HCT116 (cell line): ENCODE measurements around the gene TIMM13. TPM values are rescaled to one million over a fixed set of nuclear protein-coding genes. Genes with fewer than 3 reads are reported as not detected.

ENCODE experiments used
- ATAC-seq: fragments of 200-7000 bp; cut with Tn5 transposase; 2 replicates; pipeline ENCODE4 v1.9.1; 2020; ENCODE audit warnings: mild to moderate bottlenecking, moderate library complexity
- BruUV-seq: library from RNA; stranded (reverse); fragments of 400-500 nt; replicated peaks from 2 replicates; lab custom pipeline; 2021; lab: Mats Ljungman, UMichigan
- CTCF ChIA-PET: fragments of 300-600 bp; sonication (Branson Sonifier 250); formaldehyde crosslinking; loops from one replicate; lab custom pipeline; 2021; ENCODE audit warnings: antibody characterized with exemption; lab: Charles Lee
- POLR2A ChIA-PET: fragments of 300-600, 350-600 bp; sonication (Branson Sonifier 250); formaldehyde crosslinking; loops from one replicate; lab custom pipeline; 2021; ENCODE audit warnings: antibody characterized with exemption; lab: Charles Lee
- RAD21 ChIA-PET, 2 experiments: fragments of 300-600 bp; sonication (Branson Sonifier 250); formaldehyde crosslinking; loops; one replicate each; lab custom pipeline; 2023; ENCODE audit warnings: low total read pairs in 2 of 2; ENCODE audit not compliant: uncharacterized antibody in 2 of 2, unreplicated experiment in 2 of 2, low non-redundant PET in 1 of 2; lab: Charles Lee
- DNase-seq: peaks from one replicate; pipeline ENCODE4 v3.0.0-alpha.2; 2010; ENCODE audit warnings: low read depth, low spot score
- H2AFZ ChIP-seq: fragments of 200-600 bp; shearing (Covaris generic), sonication (generic); 2 replicates; pipeline ENCODE4 v1.6.1; 2017; ENCODE audit warnings: low read depth, mixed run types, mixed read lengths, antibody characterized with exemption, low read length; ENCODE audit not compliant: poor library complexity, severe bottlenecking
- H3K27ac ChIP-seq: 2 replicates; pipeline ENCODE4 v1.5.1; 2012; ENCODE audit warnings: low read depth, low read length
- H3K27me3 ChIP-seq: fragments of 200-600 bp; sonication (generic); 2 replicates; pipeline ENCODE4 v1.6.1; 2016; ENCODE audit warnings: mixed run types, low read length, mixed read lengths; ENCODE audit not compliant: insufficient read depth
- H3K36me3 ChIP-seq, 2 experiments: fragments of 200-500 bp in 1 of 2; fragments of 200-600 bp in 1 of 2; sonication (Bioruptor generic) in 1 of 2; sonication (generic) in 1 of 2; 2 replicates each; pipeline versions ENCODE4 v1.5.1 to v1.6.1; 2014 to 2016; ENCODE audit warnings: low read length in 2 of 2, inconsistent platforms in 1 of 2, mixed read lengths in 1 of 2, mixed run types in 1 of 2; ENCODE audit not compliant: insufficient read depth in 2 of 2, control insufficient read depth in 1 of 2
- H3K4me1 ChIP-seq, 2 experiments: fragments of 200-600 bp in 1 of 2; sonication (generic) in 1 of 2; 2 replicates each; pipeline versions ENCODE4 v1.5.1 to v1.6.1; 2012 to 2017; ENCODE audit warnings: low read length in 2 of 2, inconsistent platforms in 1 of 2, mild to moderate bottlenecking in 1 of 2, mixed read lengths in 1 of 2, mixed run types in 1 of 2, moderate library complexity in 1 of 2; ENCODE audit not compliant: insufficient read depth in 2 of 2, control insufficient read depth in 1 of 2
- H3K4me2 ChIP-seq: fragments of 200-600 bp; sonication (generic); 2 replicates; pipeline ENCODE4 v1.6.1; 2017; ENCODE audit warnings: mixed run types, low read length, mixed read lengths
- H3K4me3 ChIP-seq, 2 experiments: fragments of 200-600 bp in 1 of 2; sonication (generic) in 1 of 2; replicated peaks in 1 of 2; 2 replicates each; pipeline ENCODE4 v1.5.1; 2011 to 2016; ENCODE audit warnings: low read length in 2 of 2, control low read depth in 1 of 2, low read depth in 1 of 2, mild to moderate bottlenecking in 1 of 2, mixed read lengths in 1 of 2, mixed run types in 1 of 2
- H3K79me2 ChIP-seq: fragments of 200-600 bp; sonication (generic); 2 replicates; pipeline ENCODE4 v1.6.1; 2017; ENCODE audit warnings: mild to moderate bottlenecking, mixed run types, low read length, moderate library complexity, mixed read lengths; ENCODE audit not compliant: insufficient read depth
- H3K9ac ChIP-seq: fragments of 200-600 bp; sonication (generic); 2 replicates; pipeline ENCODE4 v1.6.1; 2016; ENCODE audit warnings: low read length, mixed read lengths
- H3K9me2 ChIP-seq: fragments of 200-600 bp; sonication (generic), shearing (Covaris generic); 2 replicates; pipeline ENCODE4 v1.6.1; 2017; ENCODE audit warnings: mixed run types, mild to moderate bottlenecking, moderate library complexity; ENCODE audit not compliant: insufficient read depth
- H3K9me3 ChIP-seq, 2 experiments: fragments of 200-500 bp in 1 of 2; fragments of 200-600 bp in 1 of 2; sonication (Bioruptor generic) in 1 of 2; sonication (generic) in 1 of 2; 2 replicates each; pipeline ENCODE4 v1.6.1; 2014 to 2017; ENCODE audit warnings: low read length in 2 of 2, mixed read lengths in 2 of 2, inconsistent platforms in 1 of 2, low read depth in 1 of 2, mild to moderate bottlenecking in 1 of 2, mixed run types in 1 of 2, moderate library complexity in 1 of 2; ENCODE audit not compliant: control insufficient read depth in 1 of 2, insufficient read depth in 1 of 2
- H4K20me1 ChIP-seq: fragments of 200-600 bp; sonication (generic), shearing (Covaris generic); 2 replicates; pipeline ENCODE4 v1.6.1; 2017; ENCODE audit warnings: mixed run types, mild to moderate bottlenecking, moderate library complexity; ENCODE audit not compliant: insufficient read depth
- ATF3 ChIP-seq: IDR thresholded peaks from 2 replicates; pipeline ENCODE4 v1.6.1; 2012
- CBX3 ChIP-seq: IDR thresholded peaks from 2 replicates; pipeline ENCODE4 v1.6.1; 2012; ENCODE audit warnings: low read depth
- ELF1 ChIP-seq: IDR thresholded peaks from 2 replicates; pipeline ENCODE4 v1.6.1; 2012; ENCODE audit warnings: low read depth, borderline replicate concordance
- MAX ChIP-seq: IDR thresholded peaks from 2 replicates; pipeline ENCODE4 v1.6.1; 2012
- RAD21 ChIP-seq: IDR thresholded peaks from 2 replicates; pipeline ENCODE4 v1.6.1; 2012; ENCODE audit warnings: low read depth, mild to moderate bottlenecking
- REST ChIP-seq: IDR thresholded peaks from 2 replicates; pipeline ENCODE4 v1.6.1; 2012; ENCODE audit warnings: low read depth
- SRF ChIP-seq: IDR thresholded peaks from 2 replicates; pipeline ENCODE4 v1.6.1; 2012; ENCODE audit warnings: low read depth
- ZNF274 ChIP-seq: fragments of 200-500 bp; sonication (Bioruptor generic); IDR thresholded peaks from 2 replicates; pipeline ENCODE4 v1.6.1; 2014; ENCODE audit warnings: mild to moderate bottlenecking, low read depth, low read length, inconsistent platforms
- intact Hi-C: fragments of 100-400 bp; cut with micrococcal nuclease; formaldehyde crosslinking; loops from 2 replicates; pipeline ENCODE4 v1.10.0; 2022
- total RNA-seq: library from RNA; stranded (reverse); gene quantifications from one replicate; pipeline ENCODE4 v1.2.1, GENCODE V29; 2021; ENCODE audit not compliant: unreplicated experiment

The TIMM13 gene
- total RNA-seq, 1 experiment from 2014 or later, result 151 TPM

GRCh38 chr19:2389594-2389993 lies 37.8 kb downstream of the TIMM13 start:
- ATAC-seq (no peak), DNase-seq (no peak)
- H3K27me3 ChIP-seq, result no peaks in the 10 kb centered on the region
- no peak overlapping the region for H2AFZ ChIP-seq
- CTCF ChIA-PET, result no interaction called here
- no peak overlapping the region for H3K9ac ChIP-seq
- H4K20me1 ChIP-seq, result no peaks in the 10 kb centered on the region
- H3K4me2 ChIP-seq, result no peak overlapping the region
- RAD21 ChIA-PET, result no interaction called here
- no peak overlapping the region for H3K4me3 ChIP-seq
- no peaks in the 10 kb centered on the region for H3K9me2 ChIP-seq
- H3K4me1 ChIP-seq, result peaks cover 8 to 22% of the 10 kb centered on the region in 2 experiments
- H3K9me3 ChIP-seq, result peaks cover 0 to 7% of the 10 kb centered on the region in 2 experiments; a peak in 1 of 4 replicates
- no TSS peak for BruUV-seq
- no peak for TF ChIP-seq MAX
- no peak for TF ChIP-seq SRF
- TF ChIP-seq ELF1, result no peak
- TF ChIP-seq RAD21, result no peak
- no peak for TF ChIP-seq CBX3
- TF ChIP-seq ZNF274, result no peak
- TF ChIP-seq ATF3, result no peak
- no peak for TF ChIP-seq REST
- intact Hi-C loops, result loop anchor here (10.0 kb wide), 1 partner anchor 235 kb away; the partner anchor contains the start of gene AP3D1
- H3K27ac ChIP-seq, result no peak overlapping the region
- H3K79me2 ChIP-seq, result no peaks in the 10 kb centered on the region
- POLR2A ChIA-PET, result no interaction called here
- no peaks in the 10 kb centered on the region for H3K36me3 ChIP-seq
